Endothelial cell (in vitro differentiated cells): Measurements from ENCODE around the gene ESCO1. TPM values are rescaled to one million over a fixed set of nuclear protein-coding genes. Genes with fewer than 3 reads are reported as not detected.

Experiments used
- DNase-seq: peaks from one replicate; pipeline ENCODE4 v3.0.0; 2021; ENCODE audit warnings: low spot score
- H3K27ac Mint-ChIP-seq: one replicate; pipeline ENCODE4 v1.8.0; 2021; ENCODE audit warnings: mixed read lengths, inconsistent platforms; ENCODE audit not compliant: unreplicated experiment
- H3K27me3 Mint-ChIP-seq: one replicate; pipeline ENCODE4 v1.8.0; 2021; ENCODE audit warnings: mild to moderate bottlenecking, moderate library complexity, mixed read lengths, inconsistent platforms; ENCODE audit not compliant: unreplicated experiment
- H3K36me3 Mint-ChIP-seq: one replicate; pipeline ENCODE4 v1.8.0; 2021; ENCODE audit warnings: mild to moderate bottlenecking, low read depth, mixed read lengths, inconsistent platforms; ENCODE audit not compliant: unreplicated experiment
- H3K4me1 Mint-ChIP-seq: one replicate; pipeline ENCODE4 v1.8.0; 2021; ENCODE audit warnings: mild to moderate bottlenecking, mixed read lengths, inconsistent platforms; ENCODE audit not compliant: unreplicated experiment
- H3K4me3 Mint-ChIP-seq: one replicate; pipeline ENCODE4 v1.8.0; 2021; ENCODE audit warnings: mild to moderate bottlenecking, mixed read lengths, inconsistent platforms; ENCODE audit not compliant: unreplicated experiment
- H3K9me3 Mint-ChIP-seq: one replicate; pipeline ENCODE4 v1.8.0; 2021; ENCODE audit warnings: mixed read lengths, inconsistent platforms; ENCODE audit not compliant: unreplicated experiment
- CTCF ChIP-seq: fragments of 200-600 bp; sonication (generic); IDR thresholded peaks from one replicate; pipeline ENCODE4 v1.5.0; 2021; ENCODE audit warnings: antibody characterized with exemption; ENCODE audit not compliant: unreplicated experiment
- total RNA-seq: library from RNA; stranded (reverse); fragmentation: NEBNext Ultra II Directional; extraction: Animal tissue kit (Norgen Biotek cat#: 25700); gene quantifications from one replicate; pipeline ENCODE4 v1.2.1, GENCODE V29; 2021; ENCODE audit not compliant: unreplicated experiment

Gene ESCO1
- total RNA-seq, 1 donor from 2014 or later: 19.3 TPM

GRCh38 chr18:21605213-21605612 is 4.7 kb upstream of the ESCO1 start:
- H3K4me1 Mint-ChIP-seq: no peaks in the 10 kb centered on the region
- no peak for TF ChIP-seq CTCF
- no peak overlapping the region for H3K4me3 Mint-ChIP-seq
- H3K9me3 Mint-ChIP-seq: no peaks in the 10 kb centered on the region
- H3K27ac Mint-ChIP-seq: no peak overlapping the region
- DNase-seq: no peak
- H3K36me3 Mint-ChIP-seq: no peaks in the 10 kb centered on the region
- peaks cover 5% of the 10 kb centered on the region for H3K27me3 Mint-ChIP-seq

GRCh38 chr18:21604671-21605070 is 4.2 kb upstream of the ESCO1 start:
- no peaks in the 10 kb centered on the region for H3K36me3 Mint-ChIP-seq
- H3K4me3 Mint-ChIP-seq: no peak overlapping the region
- peaks cover 2% of the 10 kb centered on the region for H3K4me1 Mint-ChIP-seq
- no peak for TF ChIP-seq CTCF
- peaks cover 7% of the 10 kb centered on the region for H3K27me3 Mint-ChIP-seq
- H3K27ac Mint-ChIP-seq: no peak overlapping the region
- no peak for DNase-seq
- no peaks in the 10 kb centered on the region for H3K9me3 Mint-ChIP-seq

GRCh38 chr18:21602299-21602587 is 1.7 kb upstream of the ESCO1 start:
- Mint-ChIP-seq H3K4me1 (peaks cover 10% of the 10 kb centered on the region), H3K36me3 (no peaks in the 10 kb centered on the region)

GRCh38 chr18:21599585-21600525 is 649 bp downstream of the ESCO1 start:
- Mint-ChIP-seq H3K4me3 (peak overlapping the region; percentile 98), H3K27me3 (peaks cover 12% of the 10 kb centered on the region), H3K36me3 (no peaks in the 10 kb centered on the region), H3K27ac (peak overlapping the region; percentile 98), H3K4me1 (peaks cover 10% of the 10 kb centered on the region), H3K9me3 (no peaks in the 10 kb centered on the region)
- TF ChIP-seq CTCF: no peak
- DNase-seq: peak; percentile 65

More at GRCh38 chr18:21602299-21602587, 1.7 kb upstream of the ESCO1 start:
- no peak overlapping the region for H3K4me3 Mint-ChIP-seq
- peak overlapping the region; percentile 61 for H3K27ac Mint-ChIP-seq
- no peaks in the 10 kb centered on the region for H3K9me3 Mint-ChIP-seq
- peaks cover 12% of the 10 kb centered on the region for H3K27me3 Mint-ChIP-seq
- DNase-seq: no peak
- TF ChIP-seq CTCF: no peak
